Measurements from ENCODE around the gene IQCE. TPM values are rescaled to one million over a fixed set of nuclear protein-coding genes. Genes with fewer than 3 reads are reported as not detected.

IQCE gene
- total RNA-seq, 3 donors from 2014 or later (not counting 1 experiment from before 2014, with no cell fraction given), result 9.6 to 13.5 (median 11.3) TPM

DNA sequence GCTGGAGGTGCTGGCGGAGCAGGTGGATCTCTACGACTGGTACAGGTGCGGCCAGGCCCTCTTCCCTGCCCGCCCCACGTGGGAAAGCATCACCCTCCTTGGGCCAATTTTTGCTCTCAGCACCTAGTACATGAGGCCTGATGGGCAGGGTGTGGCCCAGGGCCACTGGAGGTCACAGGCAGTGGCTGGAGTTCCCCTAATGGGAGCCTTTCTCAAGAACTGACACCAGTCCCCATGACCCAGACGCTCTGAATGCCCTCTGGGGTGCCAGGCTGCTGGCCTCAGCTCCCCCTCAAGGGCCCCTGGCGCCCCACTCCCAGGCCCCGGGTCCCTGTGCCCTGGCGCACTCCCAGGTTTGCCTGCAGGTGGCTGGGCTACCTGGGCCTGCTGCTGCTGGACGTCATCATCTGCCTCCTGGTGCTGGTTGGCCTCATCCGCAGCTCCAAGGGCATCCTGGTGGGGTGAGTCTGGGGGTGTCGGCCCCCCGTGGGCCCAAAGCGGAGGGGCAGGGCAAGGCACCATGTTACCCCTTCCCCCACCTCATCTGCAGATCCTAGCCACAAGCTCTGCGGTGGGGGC, 88.9 kb downstream of the IQCE start:
- DNase-seq (no peak), ATAC-seq (no peak)
- H3K27me3 ChIP-seq (ENCODE audit: control insufficient read depth, insufficient read depth, low read length), result no peaks in the 10 kb centered on the region
- Mint-ChIP-seq H3K9me3 (no peaks in the 10 kb centered on the region), H3K36me3 (no peaks in the 10 kb centered on the region), H3K4me1 (peaks cover 15 to 44% of the 10 kb centered on the region in 2 donors), H3K27ac (peak overlapping the region in 1 of 2 donors; percentile 53), H3K27me3 (ENCODE audit: low read depth in 2 of 2) (no peaks in the 10 kb centered on the region), H3K4me3 (no peak overlapping the region)
- 96% methylated on average over 14 of the region's 15 CpGs for WGBS (ENCODE audit: insufficient coverage)
- peaks cover 31% of the 10 kb centered on the region for H3K4me1 ChIP-seq (ENCODE audit: control insufficient read depth, insufficient read depth, low read length)
- H3K4me3 ChIP-seq (ENCODE audit: low read length), result no peak overlapping the region
- H3K27ac ChIP-seq (ENCODE audit: low read length), result no peak overlapping the region
- intact Hi-C loops (cut with micrococcal nuclease), result no loop called here
- H3K9me3 ChIP-seq (ENCODE audit: control insufficient read depth, insufficient read depth, low read length), result no peaks in the 10 kb centered on the region
- peaks cover 2% of the 10 kb centered on the region for H3K36me3 ChIP-seq (ENCODE audit: control insufficient read depth, insufficient read depth, low read length)
- TF ChIP-seq, protein P1, sequence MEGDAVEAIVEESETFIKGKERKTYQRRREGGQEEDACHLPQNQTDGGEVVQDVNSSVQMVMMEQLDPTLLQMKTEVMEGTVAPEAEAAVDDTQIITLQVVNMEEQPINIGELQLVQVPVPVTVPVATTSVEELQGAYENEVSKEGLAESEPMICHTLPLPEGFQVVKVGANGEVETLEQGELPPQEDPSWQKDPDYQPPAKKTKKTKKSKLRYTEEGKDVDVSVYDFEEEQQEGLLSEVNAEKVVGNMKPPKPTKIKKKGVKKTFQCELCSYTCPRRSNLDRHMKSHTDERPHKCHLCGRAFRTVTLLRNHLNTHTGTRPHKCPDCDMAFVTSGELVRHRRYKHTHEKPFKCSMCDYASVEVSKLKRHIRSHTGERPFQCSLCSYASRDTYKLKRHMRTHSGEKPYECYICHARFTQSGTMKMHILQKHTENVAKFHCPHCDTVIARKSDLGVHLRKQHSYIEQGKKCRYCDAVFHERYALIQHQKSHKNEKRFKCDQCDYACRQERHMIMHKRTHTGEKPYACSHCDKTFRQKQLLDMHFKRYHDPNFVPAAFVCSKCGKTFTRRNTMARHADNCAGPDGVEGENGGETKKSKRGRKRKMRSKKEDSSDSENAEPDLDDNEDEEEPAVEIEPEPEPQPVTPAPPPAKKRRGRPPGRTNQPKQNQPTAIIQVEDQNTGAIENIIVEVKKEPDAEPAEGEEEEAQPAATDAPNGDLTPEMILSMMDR (IDR thresholded peaks at IDR 0.05), result no peak

DNA sequence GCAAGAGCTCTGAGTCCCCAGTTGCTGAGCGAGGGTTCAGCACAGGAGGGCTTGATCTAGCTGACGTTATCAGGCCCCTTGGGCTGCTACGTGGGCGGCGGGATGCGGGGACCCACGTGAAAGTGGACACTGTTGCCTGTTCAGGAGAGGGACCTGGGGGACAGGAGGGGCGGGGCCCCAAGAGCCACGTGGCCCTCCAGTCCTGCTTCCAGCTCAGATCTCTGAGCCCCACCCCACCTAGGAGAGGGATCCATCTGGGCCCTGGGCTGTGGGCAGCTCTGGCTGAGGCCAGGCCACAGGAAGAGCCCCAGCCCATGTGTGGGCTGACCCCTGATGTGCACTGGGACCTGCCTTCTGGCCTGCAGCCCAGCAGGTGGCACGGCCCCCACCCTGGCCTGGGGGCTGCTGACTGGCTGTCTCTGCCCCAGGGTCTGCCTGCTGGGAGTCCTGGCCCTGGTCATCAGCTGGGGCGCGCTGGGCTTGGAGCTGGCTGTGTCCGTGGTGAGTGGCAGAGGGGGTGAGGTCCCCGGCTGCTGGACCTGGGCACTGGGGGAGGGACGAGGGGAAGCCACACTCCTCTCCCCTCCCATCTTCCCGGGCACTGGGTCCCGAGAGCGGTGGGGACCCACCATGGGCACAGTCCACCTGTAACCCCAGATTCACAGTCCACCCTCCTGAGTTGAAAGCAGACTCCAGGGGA, 90.5 kb downstream of the IQCE start:
- WGBS (ENCODE audit: insufficient coverage), result 95% methylated on average over 18 of the region's 18 CpGs

DNA sequence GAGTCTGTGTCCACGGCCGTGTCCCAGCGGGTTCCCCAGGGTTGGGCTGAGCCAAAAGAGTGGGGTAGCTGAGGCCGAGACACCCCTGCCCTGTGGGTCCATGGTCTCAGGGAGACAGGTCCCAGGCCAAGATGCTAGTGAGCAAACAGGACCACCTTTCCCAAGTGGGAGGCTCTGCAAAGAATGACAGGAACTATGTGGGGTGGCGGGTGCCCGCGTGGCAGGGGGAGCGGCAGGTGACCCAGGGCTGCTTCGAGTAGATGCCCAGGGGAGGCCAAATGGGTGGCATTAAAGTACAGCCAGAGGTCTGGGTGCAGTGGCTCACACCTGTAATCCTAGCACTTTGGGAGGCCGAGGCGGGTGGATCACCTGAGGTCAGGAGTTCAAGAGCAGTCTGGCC, 91.2 kb downstream of the IQCE start:
- Histone ChIP-seq H3K9me3 (ENCODE audit: control insufficient read depth, insufficient read depth, low read length) (no peaks in the 10 kb centered on the region), H3K36me3 (ENCODE audit: control insufficient read depth, insufficient read depth, low read length) (peaks cover 2% of the 10 kb centered on the region), H3K4me3 (ENCODE audit: low read length) (no peak overlapping the region), H3K27ac (ENCODE audit: low read length) (no peak overlapping the region), H3K4me1 (ENCODE audit: control insufficient read depth, insufficient read depth, low read length) (peaks cover 17% of the 10 kb centered on the region), H3K27me3 (ENCODE audit: control insufficient read depth, insufficient read depth, low read length) (no peaks in the 10 kb centered on the region)
- H3K4me1 Mint-ChIP-seq, result peaks cover 6 to 29% of the 10 kb centered on the region in 2 donors
- H3K27me3 Mint-ChIP-seq (ENCODE audit: low read depth in 2 of 2), result no peaks in the 10 kb centered on the region
- H3K36me3 Mint-ChIP-seq, result no peaks in the 10 kb centered on the region
- TF ChIP-seq, protein P1 (IDR thresholded peaks at IDR 0.05), result no peak
- 95% methylated on average over 11 of the region's 11 CpGs for WGBS (ENCODE audit: insufficient coverage)
- H3K9me3 Mint-ChIP-seq, result no peaks in the 10 kb centered on the region
- H3K27ac Mint-ChIP-seq, result no peak overlapping the region
- ATAC-seq, result no peak
- no peak for DNase-seq
- intact Hi-C loops (cut with micrococcal nuclease), result no loop called here
- no peak overlapping the region for H3K4me3 Mint-ChIP-seq

More for the DNA sequence above, 90.5 kb downstream of the IQCE start:
- Histone ChIP-seq H3K9me3 (ENCODE audit: control insufficient read depth, insufficient read depth, low read length) (no peaks in the 10 kb centered on the region), H3K27ac (ENCODE audit: low read length) (no peak overlapping the region), H3K27me3 (ENCODE audit: control insufficient read depth, insufficient read depth, low read length) (no peaks in the 10 kb centered on the region), H3K36me3 (ENCODE audit: control insufficient read depth, insufficient read depth, low read length) (peaks cover 2% of the 10 kb centered on the region), H3K4me3 (ENCODE audit: low read length) (no peak overlapping the region), H3K4me1 (ENCODE audit: control insufficient read depth, insufficient read depth, low read length) (peaks cover 24% of the 10 kb centered on the region)
- ATAC-seq, result no peak
- DNase-seq, result no peak
- Mint-ChIP-seq H3K27ac (peak overlapping the region in 1 of 2 donors; percentile 53), H3K4me3 (no peak overlapping the region), H3K36me3 (no peaks in the 10 kb centered on the region), H3K4me1 (peaks cover 13 to 36% of the 10 kb centered on the region in 2 donors), H3K27me3 (ENCODE audit: low read depth in 2 of 2) (no peaks in the 10 kb centered on the region), H3K9me3 (no peaks in the 10 kb centered on the region)
- TF ChIP-seq, protein P1 (IDR thresholded peaks at IDR 0.05), result no peak
- intact Hi-C loops (cut with micrococcal nuclease), result no loop called here

Measured in natural killer cell (primary cell).